ENCODE measurements around the gene SMPD2.

SMPD2 gene

GRCh38 chr6:109475625-109476024 is 35.1 kb downstream of the SMPD2 start:
- no peaks in the 10 kb centered on the region for H3F3A ChIP-seq (ENCODE audit: insufficient read depth, low read length)
- no peaks in the 10 kb centered on the region for H3K9me2 ChIP-seq (ENCODE audit: low read depth, low read length)
- TF ChIP-seq EZH2 (IDR thresholded peaks at IDR 0.05; ENCODE audit: borderline replicate concordance, low read length) (no peak), CTCF (IDR thresholded peaks at IDR 0.05; ENCODE audit: low read length) (no peak)
- no peak overlapping the region for H3K9ac ChIP-seq (ENCODE audit: low read length)
- H3K79me2 ChIP-seq (ENCODE audit: insufficient read depth, low read length): peaks cover 43% of the 10 kb centered on the region
- H3K4me3 ChIP-seq (ENCODE audit: low read depth, low read length, poor library complexity, severe bottlenecking): no peak overlapping the region
- no peak overlapping the region for H3K27ac ChIP-seq (ENCODE audit: low read depth, low read length, poor library complexity, severe bottlenecking)
- H3K9me3 ChIP-seq (ENCODE audit: low read length): no peaks in the 10 kb centered on the region
- H3K4me1 ChIP-seq (ENCODE audit: insufficient read depth, low read length, severe bottlenecking): peaks cover 44% of the 10 kb centered on the region
- no peak overlapping the region for H2AFZ ChIP-seq (ENCODE audit: low read length)
- H3K27me3 ChIP-seq (ENCODE audit: insufficient read depth, low read length): no peaks in the 10 kb centered on the region
- no peaks in the 10 kb centered on the region for H4K20me1 ChIP-seq (ENCODE audit: insufficient read depth, low read length)
- peaks cover 93% of the 10 kb centered on the region for H3K36me3 ChIP-seq (ENCODE audit: insufficient read depth, low read length)
- H3K4me2 ChIP-seq (ENCODE audit: low read length): no peak overlapping the region

- Histone ChIP-seq H3F3A (ENCODE audit: insufficient read depth, low read length) (no peaks in the 10 kb centered on the region), H3K79me2 (ENCODE audit: insufficient read depth, low read length) (peaks cover 59% of the 10 kb centered on the region), H3K36me3 (ENCODE audit: insufficient read depth, low read length) (peaks cover 92% of the 10 kb centered on the region), H3K27me3 (ENCODE audit: insufficient read depth, low read length) (no peaks in the 10 kb centered on the region), H2AFZ (ENCODE audit: low read length) (no peak overlapping the region), H3K9me2 (ENCODE audit: low read depth, low read length) (no peaks in the 10 kb centered on the region), H3K4me3 (ENCODE audit: low read depth, low read length, poor library complexity, severe bottlenecking) (peak overlapping the region; percentile 95), H4K20me1 (ENCODE audit: insufficient read depth, low read length) (no peaks in the 10 kb centered on the region), H3K9ac (ENCODE audit: low read length) (peak overlapping the region; percentile 64; the same call in 1 of the 2 replicates), H3K4me1 (ENCODE audit: insufficient read depth, low read length, severe bottlenecking) (peaks cover 59% of the 10 kb centered on the region), H3K4me2 (ENCODE audit: low read length) (peak overlapping the region; percentile 98), H3K9me3 (ENCODE audit: low read length) (no peaks in the 10 kb centered on the region), H3K27ac (ENCODE audit: low read depth, low read length, poor library complexity, severe bottlenecking) (peak overlapping the region; percentile 80)
- TF ChIP-seq CTCF (IDR thresholded peaks at IDR 0.05; ENCODE audit: low read length): no peak
- TF ChIP-seq EZH2 (IDR thresholded peaks at IDR 0.05; ENCODE audit: borderline replicate concordance, low read length): no peak
Measured at GRCh38 chr6:109477184-109477583, 36.7 kb downstream of the SMPD2 start.

- H4K20me1 ChIP-seq (ENCODE audit: insufficient read depth, low read length): no peaks in the 10 kb centered on the region
Measured at GRCh38 chr6:109477725-109478124, 37.2 kb downstream of the SMPD2 start.

More at GRCh38 chr6:109477725-109478124, 37.2 kb downstream of the SMPD2 start:
- no peak for TF ChIP-seq EZH2 (IDR thresholded peaks at IDR 0.05; ENCODE audit: borderline replicate concordance, low read length)
- TF ChIP-seq CTCF (IDR thresholded peaks at IDR 0.05; ENCODE audit: low read length): no peak
- Histone ChIP-seq H3K9ac (ENCODE audit: low read length) (peak overlapping the region; percentile 64; the same call in 1 of the 2 replicates), H3K4me1 (ENCODE audit: insufficient read depth, low read length, severe bottlenecking) (peaks cover 59% of the 10 kb centered on the region), H3K27ac (ENCODE audit: low read depth, low read length, poor library complexity, severe bottlenecking) (peak overlapping the region; percentile 80), H3K9me2 (ENCODE audit: low read depth, low read length) (no peaks in the 10 kb centered on the region), H2AFZ (ENCODE audit: low read length) (no peak overlapping the region), H3K36me3 (ENCODE audit: insufficient read depth, low read length) (peaks cover 86% of the 10 kb centered on the region), H3K4me2 (ENCODE audit: low read length) (peak overlapping the region; percentile 98), H3K27me3 (ENCODE audit: insufficient read depth, low read length) (no peaks in the 10 kb centered on the region), H3K4me3 (ENCODE audit: low read depth, low read length, poor library complexity, severe bottlenecking) (peak overlapping the region; percentile 95), H3K79me2 (ENCODE audit: insufficient read depth, low read length) (peaks cover 62% of the 10 kb centered on the region), H3F3A (ENCODE audit: insufficient read depth, low read length) (no peaks in the 10 kb centered on the region), H3K9me3 (ENCODE audit: low read length) (no peaks in the 10 kb centered on the region)
